Measurements from ENCODE around the gene WDR45B.

GRCh38 chr17:82601447-82602000 is 46.7 kb downstream of the WDR45B start:
- TF ChIP-seq CTCF (conservative IDR thresholded peaks at IDR 0.05) (no peak), EZH2 (IDR thresholded peaks at IDR 0.05; ENCODE audit: low read depth) (no peak)

Measured in PC-9 (cell line).